Left lung (tissue), 10 donors: ENCODE results near the gene DLGAP1. TPM values are rescaled to one million over a fixed set of nuclear protein-coding genes. Genes with fewer than 3 reads are reported as not detected.

ENCODE experiments used
- ATAC-seq: fragments of 200-7000 bp; cut with Tn5 transposase; one replicate; pipeline ENCODE4 v1.9.1; 2020; ENCODE audit warnings: moderate library complexity
- DNase-seq, 4 donors: peaks; one replicate each; pipeline ENCODE4 v3.0.0-alpha.2; 2013 to 2020
- H3K27ac ChIP-seq, 2 donors: fragments of 200-600 bp; sonication (generic) in 1 of 2; one replicate each; pipeline versions ENCODE4 v1.5.0 to v1.8.0; 2020 to 2021
- H3K27me3 ChIP-seq, 2 donors: fragments of 200-600 bp; sonication (generic) in 1 of 2; one replicate each; pipeline versions ENCODE4 v1.5.0 to v1.8.0; 2020 to 2021
- H3K36me3 ChIP-seq, 2 donors: fragments of 200-600 bp; sonication (generic) in 1 of 2; one replicate each; pipeline versions ENCODE4 v1.5.0 to v1.8.0; 2020 to 2021
- H3K4me1 ChIP-seq, 2 donors: fragments of 200-600 bp; one replicate each; pipeline ENCODE4 v1.8.0; 2021
- H3K4me3 ChIP-seq, 2 donors: fragments of 200-600 bp; sonication (generic) in 1 of 2; one replicate each; pipeline versions ENCODE4 v1.5.0 to v1.8.0; 2020 to 2021; ENCODE audit warnings: mild to moderate bottlenecking in 1 of 2
- H3K9me3 ChIP-seq, 2 donors: fragments of 200-600 bp; sonication (generic) in 1 of 2; one replicate each; pipeline versions ENCODE4 v1.5.0 to v1.8.0; 2020 to 2021
- CTCF ChIP-seq, 2 donors: fragments of 200-600 bp; sonication (generic) in 1 of 2; IDR thresholded peaks; one replicate each; pipeline versions ENCODE4 v1.5.0 to v1.8.0; 2021; ENCODE audit warnings: antibody characterized with exemption in 2 of 2
- intact Hi-C, 2 donors: fragments of 100-400 bp; cut with DNase I; formaldehyde crosslinking; loops; one replicate each; pipeline versions ENCODE4 v1.11.2 to v1.14.2; 2022
- polyA plus RNA-seq, 6 donors: library from polyadenylated mRNA; unstranded; fragments of 120-200 nt; gene quantifications; one replicate each; pipeline ENCODE4 v1.2.1, GENCODE V29; 2013; ENCODE audit not compliant: insufficient read length in 6 of 6
- total RNA-seq, 2 donors: library from RNA; stranded (reverse); fragmentation: NEBNext Ultra II Directional; extraction: Animal tissue kit (Norgen Biotek cat#: 25700); gene quantifications; one replicate each; pipeline ENCODE4 v1.2.1, GENCODE V29; 2021
- donor health status: DM: no; HTN: yes; CAD: no.
- donor health status: DM: no; HTN: no; CAD: no.

The DLGAP1 gene
- total and polyA plus RNA-seq, 8 donors, result 1.6 to 4.0 (median 2.1) TPM

- DNase-seq, result no peak
- ATAC-seq, result no peak
- no peak for TF ChIP-seq CTCF (IDR thresholded peaks at IDR 0.05)
- H3K36me3 ChIP-seq, result no peaks in the 10 kb centered on the region
- H3K4me1 ChIP-seq, result no peaks in the 10 kb centered on the region
- H3K4me3 ChIP-seq, result no peak overlapping the region
- intact Hi-C loops, result no loop called here
- H3K9me3 ChIP-seq, result no peaks in the 10 kb centered on the region
- no peaks in the 10 kb centered on the region for H3K27me3 ChIP-seq
- H3K27ac ChIP-seq, result no peak overlapping the region
Observed at GRCh38 chr18:3889121-3889520, 566.0 kb downstream of the DLGAP1 start.

- Histone ChIP-seq H3K36me3 (no peaks in the 10 kb centered on the region), H3K27me3 (no peaks in the 10 kb centered on the region), H3K4me3 (no peak overlapping the region), H3K4me1 (no peaks in the 10 kb centered on the region), H3K9me3 (no peaks in the 10 kb centered on the region), H3K27ac (no peak overlapping the region)
- no peak for TF ChIP-seq CTCF (IDR thresholded peaks at IDR 0.05)
- intact Hi-C loops, result no loop called here
- DNase-seq, result peak in 1 of 4 donors; percentile 10
- peak; percentile 68 for ATAC-seq
Observed at GRCh38 chr18:3886575-3887322, 568.4 kb downstream of the DLGAP1 start.

GRCh38 chr18:3885209-3885792 is 569.8 kb downstream of the DLGAP1 start:
- no peak for ATAC-seq
- Histone ChIP-seq H3K27me3 (no peaks in the 10 kb centered on the region), H3K27ac (no peak overlapping the region), H3K9me3 (no peaks in the 10 kb centered on the region), H3K36me3 (no peaks in the 10 kb centered on the region), H3K4me1 (no peaks in the 10 kb centered on the region), H3K4me3 (no peak overlapping the region)
- DNase-seq, result no peak
- intact Hi-C loops, result no loop called here
- no peak for TF ChIP-seq CTCF (IDR thresholded peaks at IDR 0.05)

GRCh38 chr18:3879836-3880120 is 575.3 kb downstream of the DLGAP1 start:
- H3K27me3 ChIP-seq, result no peaks in the 10 kb centered on the region
- no peak overlapping the region for H3K4me3 ChIP-seq
- ATAC-seq (no peak), DNase-seq (no peak)
- no peak for TF ChIP-seq CTCF (IDR thresholded peaks at IDR 0.05)
- intact Hi-C loops, result loop anchor here in 1 of 2 donors (10.0 kb wide), 2 partner anchors 105 to 175 kb away; no protein-coding TSS in a partner anchor
- H3K36me3 ChIP-seq, result no peaks in the 10 kb centered on the region
- H3K9me3 ChIP-seq, result no peaks in the 10 kb centered on the region
- no peak overlapping the region for H3K27ac ChIP-seq
- H3K4me1 ChIP-seq, result peaks cover 0 to 30% of the 10 kb centered on the region in 2 donors

GRCh38 chr18:3879114-3879835 is 575.8 kb downstream of the DLGAP1 start:
- intact Hi-C loops, result loop anchor here in 1 of 2 donors (10.0 kb wide), 2 partner anchors 104 to 174 kb away; no protein-coding TSS in a partner anchor
- no peak for ATAC-seq
- peaks cover 0 to 32% of the 10 kb centered on the region in 2 donors for H3K4me1 ChIP-seq
- no peak overlapping the region for H3K4me3 ChIP-seq
- H3K9me3 ChIP-seq, result no peaks in the 10 kb centered on the region
- no peaks in the 10 kb centered on the region for H3K36me3 ChIP-seq
- H3K27ac ChIP-seq, result no peak overlapping the region
- peak in 1 of 4 donors; percentile 67 for DNase-seq
- TF ChIP-seq CTCF (IDR thresholded peaks at IDR 0.05), result no peak
- H3K27me3 ChIP-seq, result no peaks in the 10 kb centered on the region
